Endothelial cell of umbilical vein (primary cell): ENCODE data around the gene REEP1. TPM values are rescaled to one million over a fixed set of nuclear protein-coding genes. Genes with fewer than 3 reads are reported as not detected.

Experiments
- BruUV-seq: library from RNA; stranded (reverse); fragments of 400-500 nt; replicated peaks from 2 replicates; lab custom pipeline; 2021; lab: Mats Ljungman, UMichigan
- CTCF ChIA-PET: fragments of 300-600, 350-600 bp; sonication (Branson Sonifier 250); formaldehyde crosslinking; loops from one replicate; lab custom pipeline; 2021; ENCODE audit warnings: antibody characterized with exemption, inconsistent platforms; lab: Charles Lee
- POLR2A ChIA-PET: fragments of 300-600, 350-600 bp; sonication (Branson Sonifier 250); formaldehyde crosslinking; loops from one replicate; lab custom pipeline; 2021; ENCODE audit warnings: antibody characterized with exemption, inconsistent platforms; lab: Charles Lee
- DNase-seq: peaks from one replicate; pipeline ENCODE4 v3.0.0-alpha.2; 2011; ENCODE audit warnings: low read depth, low spot score
- FAIRE-seq: peaks from 2 replicates; lab custom pipeline; 2011; peaks lifted over from hg19 to GRCh38; lab: Jason Lieb, UNC
- H2AFZ ChIP-seq: 2 replicates; pipeline ENCODE4 v1.6.0; 2012; ENCODE audit warnings: low read depth, low read length, control low read depth, inconsistent platforms
- H3K27ac ChIP-seq: 2 replicates; pipeline ENCODE4 v1.5.1; 2011; ENCODE audit warnings: low read depth, mild to moderate bottlenecking, control low read depth, low read length, moderate library complexity; ENCODE audit not compliant: insufficient read depth
- H3K27me3 ChIP-seq, 2 experiments: 2 replicates each; pipeline versions ENCODE4 v1.6.0 to v1.6.1; 2011; ENCODE audit warnings: low read length in 2 of 2, mixed read lengths in 1 of 2; ENCODE audit not compliant: control insufficient read depth in 2 of 2, insufficient read depth in 2 of 2
- H3K36me3 ChIP-seq, 2 experiments: 2 replicates in 1 of 2; 3 replicates in 1 of 2; pipeline ENCODE4 v1.5.1; 2011; ENCODE audit warnings: low read length in 2 of 2, mild to moderate bottlenecking in 1 of 2, moderate library complexity in 1 of 2; ENCODE audit not compliant: control insufficient read depth in 2 of 2, insufficient read depth in 2 of 2; ENCODE audit errors: extremely low read depth in 1 of 2
- H3K4me1 ChIP-seq: 3 replicates; pipeline ENCODE4 v1.5.1; 2011; ENCODE audit warnings: mild to moderate bottlenecking, low read length; ENCODE audit not compliant: control insufficient read depth, insufficient read depth; ENCODE audit errors: extremely low read depth
- H3K4me2 ChIP-seq: 2 replicates; pipeline ENCODE4 v1.6.1; 2011; ENCODE audit warnings: low read length, control low read depth, mixed read lengths; ENCODE audit not compliant: insufficient read depth
- H3K4me3 ChIP-seq, 3 experiments: fragments of 200-600 bp in 1 of 3; sonication (generic), shearing (Covaris generic) in 1 of 3; replicated peaks in 1 of 3; 2 replicates each; pipeline ENCODE4 v1.5.1; 2011 to 2016; ENCODE audit warnings: control low read depth in 3 of 3, low read length in 3 of 3, mild to moderate bottlenecking in 2 of 3, inconsistent platforms in 1 of 3, low read depth in 1 of 3, moderate library complexity in 1 of 3; ENCODE audit not compliant: insufficient read depth in 1 of 3
- H3K79me2 ChIP-seq: 2 replicates; pipeline ENCODE4 v1.6.0; 2012; ENCODE audit warnings: low read length, inconsistent platforms; ENCODE audit not compliant: control insufficient read depth, insufficient read depth
- H3K9ac ChIP-seq: replicated peaks from 2 replicates; pipeline ENCODE3; 2011; ENCODE audit warnings: low read length, control low read depth; ENCODE audit not compliant: insufficient read depth; ENCODE audit errors: extremely low read depth
- H3K9me1 ChIP-seq: replicated peaks from 3 replicates; pipeline ENCODE4 v1.6.0; 2011; ENCODE audit warnings: mild to moderate bottlenecking, low read length; ENCODE audit not compliant: control insufficient read depth, insufficient read depth; ENCODE audit errors: extremely low read depth
- H3K9me3 ChIP-seq: replicated peaks from 2 replicates; pipeline ENCODE4 v1.5.1; 2012; ENCODE audit warnings: low read length, inconsistent platforms; ENCODE audit not compliant: control insufficient read depth, insufficient read depth
- H4K20me1 ChIP-seq: replicated peaks from 2 replicates; pipeline ENCODE3; 2011; ENCODE audit warnings: mild to moderate bottlenecking, low read length; ENCODE audit not compliant: control insufficient read depth, insufficient read depth; ENCODE audit errors: extremely low read depth
- CTCF ChIP-seq, 2 donors: IDR thresholded peaks; 1 replicate in 1 of 2; 2 replicates in 1 of 2; pipeline ENCODE4 v1.5.1; 2011; ENCODE audit warnings: low read length in 2 of 2, mild to moderate bottlenecking in 2 of 2, moderate library complexity in 2 of 2, control low read depth in 1 of 2, inconsistent platforms in 1 of 2, low read depth in 1 of 2; ENCODE audit not compliant: insufficient read depth in 1 of 2; ENCODE audit errors: extremely low read depth in 1 of 2
- EZH2 ChIP-seq: IDR thresholded peaks from 2 replicates; pipeline ENCODE4 v1.6.1; 2012; ENCODE audit warnings: borderline replicate concordance, low read depth, mild to moderate bottlenecking, moderate library complexity, low read length, inconsistent platforms; ENCODE audit not compliant: severe bottlenecking
- FOS ChIP-seq: IDR thresholded peaks from 2 replicates; pipeline ENCODE4 v1.6.1; 2011; ENCODE audit warnings: mild to moderate bottlenecking, low read length, moderate library complexity, borderline replicate concordance; ENCODE audit not compliant: insufficient read depth
- GATA2 ChIP-seq: IDR thresholded peaks from 2 replicates; pipeline ENCODE4 v1.7.0; 2011; ENCODE audit warnings: low read depth, mild to moderate bottlenecking, moderate library complexity, mixed read lengths, low read length; ENCODE audit not compliant: insufficient read length, insufficient read depth
- JUN ChIP-seq: IDR thresholded peaks from 2 replicates; pipeline ENCODE4 v1.6.1; 2011; ENCODE audit warnings: borderline replicate concordance, low read depth; ENCODE audit not compliant: insufficient read length, insufficient read depth
- MAX ChIP-seq: IDR thresholded peaks from 2 replicates; pipeline ENCODE4 v1.6.1; 2011; ENCODE audit not compliant: insufficient read depth, insufficient read length
- MYC ChIP-seq: IDR thresholded peaks from one replicate; pipeline ENCODE4 v1.6.1; 2011; ENCODE audit warnings: mild to moderate bottlenecking, low read depth, low read length
- POLR2A ChIP-seq: IDR thresholded peaks from 2 replicates; pipeline ENCODE4 v1.6.1; 2012; ENCODE audit warnings: low read depth, mild to moderate bottlenecking, control low read depth, low read length
- POLR2AphosphoS5 ChIP-seq: IDR thresholded peaks from 2 replicates; pipeline ENCODE4 v1.6.1; 2012; ENCODE audit warnings: low read depth, mild to moderate bottlenecking, control low read depth, low read length, moderate library complexity; ENCODE audit not compliant: insufficient read depth
- dilution Hi-C: fragments of 300-500 bp; cut with MboI; formaldehyde crosslinking; loops from one replicate; pipeline ENCODE4 v1.15.0; 2019; ENCODE audit warnings: low sequenced_read_pairs; ENCODE audit not compliant: extremely low pct_ligation_motif_present
- intact Hi-C: fragments of 100-400 bp; cut with micrococcal nuclease; formaldehyde crosslinking; loops from one replicate; pipeline ENCODE4 v1.10.0; 2022
- polyA plus RNA-seq, 4 experiments: library from polyadenylated mRNA; depleted of rRNA in 3 of 4; stranded (reverse) in 3 of 4; unstranded in 1 of 4; fragments of >200 nt; gene quantifications; 2 replicates each; pipeline versions ENCODE4 v1.2.1 to v1.2.3, GENCODE V29; 2011 to 2012; ENCODE audit warnings: missing spikeins in 1 of 4
- total RNA-seq: library from RNA; stranded (reverse); gene quantifications from 2 replicates; pipeline ENCODE4 v1.2.3, GENCODE V29; 2021

The REEP1 gene
- total and polyA plus RNA-seq, 2 donors (not counting 3 experiments of a cell fraction or from before 2014, with no cell fraction given): 0.11 to 0.53 TPM

GRCh38 chr2:86284401-86284841 is 53.0 kb downstream of the REEP1 start:
- H3K9me3 ChIP-seq: no peaks in the 10 kb centered on the region
- DNase-seq (no peak), FAIRE-seq (no peak)
- no peaks in the 10 kb centered on the region for H3K4me1 ChIP-seq
- no peaks in the 10 kb centered on the region for H3K36me3 ChIP-seq
- H2AFZ ChIP-seq: no peak overlapping the region
- dilution Hi-C loops (no loop called here), intact Hi-C loops (no loop called here)
- H3K9me1 ChIP-seq: no peaks in the 10 kb centered on the region
- ChIA-PET POLR2A (no interaction called here), CTCF (no interaction called here)
- H3K4me3 ChIP-seq: no peak overlapping the region
- H3K4me2 ChIP-seq: no peak overlapping the region
- peaks cover 5 to 17% of the 10 kb centered on the region in 2 experiments for H3K27me3 ChIP-seq
- no peak overlapping the region for H3K9ac ChIP-seq
- H4K20me1 ChIP-seq: no peaks in the 10 kb centered on the region
- no peaks in the 10 kb centered on the region for H3K79me2 ChIP-seq
- no TSS peak for BruUV-seq
- TF ChIP-seq POLR2A (no peak), JUN (no peak), FOS (no peak), MAX (no peak), POLR2AphosphoS5 (no peak), GATA2 (no peak), MYC (no peak), CTCF (IDR thresholded peaks at IDR 0.05; ENCODE audit: extremely low read depth in 1 of 2, insufficient read depth in 1 of 2, low read depth in 1 of 2, low read length in 2 of 2) (no peak), EZH2 (no peak)
- H3K27ac ChIP-seq: no peak overlapping the region
